NOMO-1 treated with DMSO at 0.1 percent for 48 hours (cell line): ENCODE measurements around the gene RAPGEF4.

Experiments
- DNase-seq: peaks from one replicate; lab custom pipeline; 2025; ENCODE audit not compliant: unreplicated experiment; lab: John Stamatoyannopoulos, UW

The RAPGEF4 gene

DNA sequence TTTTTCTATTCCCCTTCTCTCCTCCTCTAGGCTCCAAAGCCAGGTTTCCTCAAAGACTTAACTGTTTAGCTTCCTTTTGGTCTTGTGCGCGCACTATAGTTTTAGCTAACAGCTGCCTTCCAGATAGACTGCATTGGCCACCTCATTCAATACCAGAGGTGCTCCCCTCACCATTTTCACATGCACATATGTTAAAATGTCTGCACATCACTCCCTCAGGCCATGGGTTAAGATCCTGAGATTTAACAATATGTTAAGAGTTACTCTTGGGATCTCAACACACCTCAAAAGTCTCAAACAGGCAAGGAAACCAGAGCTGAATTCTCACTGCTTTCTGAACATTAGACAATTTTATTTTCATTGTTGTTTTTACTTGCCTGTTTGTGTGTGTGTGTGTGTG lies 259.2 kb downstream of the RAPGEF4 start:
- DNase-seq, result no peak

DNA sequence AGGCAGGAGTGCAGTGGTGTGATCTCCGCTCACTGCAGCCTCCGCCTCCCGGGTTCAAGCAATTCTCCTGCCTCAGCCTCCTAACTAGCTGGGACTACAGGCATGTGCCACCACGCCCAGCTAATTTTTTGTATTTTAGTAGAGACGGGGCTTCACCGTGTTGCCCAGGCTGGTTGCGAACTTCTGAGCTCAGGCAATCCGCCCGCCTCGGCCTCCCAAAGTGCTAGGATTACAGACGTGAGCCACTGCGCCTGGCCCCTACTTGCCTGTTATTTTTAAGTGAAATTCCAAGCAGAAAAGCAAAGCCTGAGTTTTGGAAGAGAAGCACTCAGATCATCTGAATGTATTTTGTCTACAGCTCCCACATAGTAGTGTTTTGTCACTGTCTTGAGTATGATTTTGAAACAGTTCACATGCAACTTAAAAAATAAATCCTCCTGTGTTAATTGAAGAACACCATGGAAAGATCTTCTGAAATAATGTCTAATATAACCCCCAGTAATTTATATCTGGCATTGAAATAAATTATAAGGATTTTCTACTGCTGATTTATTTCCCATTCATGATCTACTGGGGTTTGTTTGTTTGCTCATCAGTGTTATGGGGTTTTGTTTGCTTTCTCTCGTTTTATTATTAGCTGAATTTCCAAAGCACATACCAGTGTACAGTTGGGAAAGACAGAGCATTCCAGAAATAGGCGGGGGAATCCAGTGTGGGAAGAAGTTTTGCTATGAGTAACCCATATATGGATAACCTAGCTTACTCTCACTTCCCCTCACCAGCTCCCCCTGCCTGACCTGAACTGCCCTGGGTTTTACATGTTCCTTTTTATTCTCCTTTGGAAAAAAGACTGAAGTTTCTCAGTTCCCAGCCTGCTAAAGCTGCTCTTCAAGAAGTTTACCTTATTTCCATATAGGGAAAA lies 259.9 kb downstream of the RAPGEF4 start:
- peak; percentile 41 for DNase-seq

DNA sequence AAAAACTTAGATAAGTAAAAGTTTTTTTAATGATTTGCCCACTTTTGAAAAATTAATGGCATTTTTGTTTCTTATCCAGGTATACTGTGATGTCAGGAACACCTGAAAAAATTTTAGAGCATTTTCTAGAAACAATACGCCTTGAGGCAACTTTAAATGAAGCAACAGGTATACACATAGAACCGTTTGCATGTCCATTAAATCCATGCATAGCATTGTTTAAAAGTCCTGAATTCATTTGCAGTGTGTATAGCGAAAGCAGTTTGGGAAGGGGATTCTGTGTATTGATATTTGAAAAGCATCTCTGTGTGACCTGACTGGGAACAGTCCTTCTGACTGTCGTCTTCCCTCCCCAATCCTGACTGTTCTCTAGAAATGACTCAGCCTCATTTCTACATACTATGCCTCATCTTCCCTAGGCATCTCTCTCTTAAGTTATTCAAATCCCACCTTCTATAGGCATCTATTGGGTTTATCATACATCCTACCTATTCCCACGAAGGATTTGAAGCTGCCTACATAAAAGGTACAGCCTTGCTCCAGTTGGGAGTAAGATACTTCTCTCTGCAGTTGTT lies 260.8 kb downstream of the RAPGEF4 start:
- DNase-seq, result no peak

DNA sequence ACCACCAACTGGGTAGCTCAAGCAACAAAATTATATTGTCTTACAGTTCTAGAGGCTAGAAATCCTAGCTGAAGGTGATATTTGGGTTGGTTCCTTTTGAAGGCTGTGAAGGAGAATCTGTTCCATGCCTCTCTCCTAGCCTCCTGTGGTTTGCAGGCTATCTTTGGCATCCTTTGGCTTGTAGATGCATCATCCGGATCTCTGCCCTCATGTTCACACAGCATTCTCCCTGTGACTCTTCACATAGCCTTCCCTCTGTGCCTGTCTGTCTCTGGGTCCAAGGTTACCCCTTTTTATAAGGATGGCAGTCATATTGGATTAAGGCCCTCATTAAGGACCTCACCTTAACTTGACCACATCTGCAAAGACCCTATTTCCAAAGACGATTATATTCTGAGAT lies 261.4 kb downstream of the RAPGEF4 start:
- no peak for DNase-seq

DNA sequence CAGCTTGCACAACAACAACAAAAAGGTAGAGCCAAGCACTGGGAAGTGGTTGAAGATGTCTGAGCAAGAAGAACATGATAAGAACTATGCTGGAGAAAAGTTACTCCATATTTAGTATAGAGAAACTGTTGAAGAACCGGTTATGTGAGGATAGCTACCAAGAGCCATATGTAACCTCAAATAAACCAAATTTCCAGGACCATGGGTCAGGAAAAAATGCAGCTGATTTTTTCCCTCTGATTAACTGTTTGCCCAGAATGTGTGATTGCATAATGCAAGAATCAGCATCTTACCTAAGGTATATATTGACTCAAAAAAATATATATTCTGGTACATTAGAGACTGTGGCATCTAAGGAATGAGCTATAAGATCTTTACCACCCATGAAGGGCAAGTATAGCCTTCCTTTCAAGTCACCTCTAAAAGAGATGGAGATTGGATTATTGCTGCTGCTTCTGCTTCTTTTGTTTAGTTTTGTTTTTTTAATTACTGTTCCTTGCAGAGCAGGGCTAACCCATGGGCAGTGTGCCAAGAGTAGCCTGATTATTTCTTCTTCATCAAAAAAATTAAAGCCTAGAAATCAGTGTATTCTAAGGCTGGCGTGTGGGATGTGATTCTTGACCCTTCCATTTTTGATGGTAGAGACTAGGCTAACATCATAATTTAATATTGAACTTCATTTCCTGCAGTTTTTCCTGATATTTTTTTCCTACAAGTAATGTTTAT lies 263.1 kb downstream of the RAPGEF4 start:
- DNase-seq, result no peak

DNA sequence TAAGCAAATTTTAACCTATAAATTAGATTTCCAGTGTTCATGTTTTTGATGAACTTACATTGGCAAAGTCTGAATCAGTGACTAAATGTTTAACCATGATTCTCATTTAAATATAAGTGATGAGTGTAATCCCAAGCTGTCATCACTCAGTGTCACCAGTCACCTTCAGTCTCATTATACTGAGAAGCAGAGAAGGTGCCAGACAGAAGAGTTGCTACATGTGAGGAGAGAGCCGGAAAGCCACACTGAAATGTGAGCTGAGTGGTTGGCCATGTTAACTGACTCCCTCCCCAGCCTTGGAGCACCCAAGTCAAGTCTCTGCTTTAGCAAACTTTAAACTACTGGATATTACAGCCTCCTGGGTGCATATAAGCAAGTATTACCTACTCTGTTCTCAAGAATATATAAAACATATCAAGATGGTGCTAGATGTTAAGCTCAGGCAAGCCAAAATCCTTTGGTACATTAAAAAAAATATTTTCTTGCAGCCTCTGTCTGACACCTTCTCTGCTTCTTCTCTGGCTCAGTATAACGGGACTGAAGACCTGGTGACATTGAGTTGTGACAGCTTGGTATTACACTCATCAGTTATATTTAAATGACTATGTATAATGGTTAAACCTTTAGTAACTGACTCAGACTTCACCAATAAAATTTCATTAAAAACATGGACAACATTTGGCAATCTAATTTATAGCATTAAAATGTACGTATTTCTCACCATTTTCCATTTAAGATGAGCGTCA lies 264.2 kb downstream of the RAPGEF4 start:
- DNase-seq, result no peak

DNA sequence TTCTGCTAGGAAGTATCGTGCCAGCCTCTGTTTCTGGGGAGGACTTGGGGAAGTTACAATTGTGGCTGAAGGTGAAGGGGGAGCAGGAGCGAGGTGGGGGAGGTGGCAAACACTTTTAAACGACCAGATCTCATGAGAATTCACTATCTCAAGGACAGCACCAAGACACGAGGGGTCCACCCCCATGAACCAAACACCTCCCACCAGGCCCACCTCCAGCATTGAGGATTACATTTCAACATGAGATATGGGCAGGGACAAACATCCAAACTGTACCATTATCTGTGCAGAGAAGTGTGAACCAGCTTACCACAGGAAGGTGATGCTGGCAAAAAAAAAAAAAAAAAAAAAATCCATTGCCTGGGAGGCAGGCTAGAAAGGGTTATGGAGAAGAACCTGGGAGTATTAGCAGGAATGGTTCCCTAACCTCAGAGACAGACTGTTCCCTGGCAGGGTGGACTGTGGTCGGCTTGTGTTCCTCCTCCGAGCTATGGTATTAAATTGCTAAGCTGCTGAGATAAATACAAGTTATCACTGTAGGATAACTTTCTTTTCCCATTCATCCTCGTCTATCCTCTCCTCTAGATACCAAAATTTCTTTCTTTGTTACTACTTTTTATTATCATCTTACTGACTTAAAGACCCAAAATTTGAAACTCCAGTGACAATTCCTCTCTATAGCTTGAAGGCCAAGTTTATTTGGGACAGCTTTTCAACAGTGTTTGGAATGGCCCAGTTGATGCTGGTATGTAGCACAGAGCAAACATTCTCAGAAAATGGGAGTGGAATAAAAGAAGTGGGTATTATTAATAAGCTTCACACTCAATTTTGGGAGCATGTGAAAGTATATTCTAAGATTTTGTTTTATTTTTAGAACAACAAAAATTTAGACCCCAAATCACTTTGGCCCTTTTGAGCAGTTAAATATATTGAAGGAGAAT lies 266.3 kb downstream of the RAPGEF4 start:
- no peak for DNase-seq

DNA sequence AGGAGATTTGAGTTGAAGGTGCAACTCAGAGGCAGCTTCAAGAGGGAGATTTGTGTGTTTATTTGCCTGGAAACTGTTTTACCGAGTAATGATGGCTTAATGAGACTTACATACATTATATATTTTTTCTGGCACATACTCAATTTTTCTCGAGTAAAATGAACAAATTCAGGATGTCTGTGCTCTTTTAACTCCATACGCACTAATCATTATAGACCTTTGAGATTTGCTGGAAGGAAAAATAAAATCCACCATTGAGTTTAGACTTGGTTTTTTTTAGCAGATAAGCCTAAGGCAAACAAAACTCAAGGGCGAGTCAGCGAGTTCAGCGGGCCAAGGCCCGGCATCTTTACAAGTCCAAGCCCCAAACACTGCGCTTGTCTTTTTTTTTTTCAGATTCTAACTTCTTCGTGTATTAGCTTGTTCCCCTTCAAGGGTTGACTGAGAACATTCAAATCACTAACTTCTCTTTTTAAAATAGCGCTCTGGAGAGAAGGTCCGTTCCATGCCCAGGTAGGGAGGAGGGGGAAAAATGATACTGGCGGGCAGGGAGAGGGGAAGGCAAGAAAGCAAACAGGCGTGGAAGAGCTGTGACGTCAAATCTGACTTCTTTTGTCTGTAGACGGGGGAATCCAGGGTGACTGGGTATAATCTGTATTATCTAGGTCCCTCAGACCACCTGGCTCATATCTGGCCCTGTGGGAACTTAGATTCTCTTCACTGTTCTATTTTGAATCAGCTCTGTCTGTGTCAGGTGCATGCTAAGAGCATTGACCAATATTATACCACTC lies 267.3 kb downstream of the RAPGEF4 start:
- no peak for DNase-seq

DNA sequence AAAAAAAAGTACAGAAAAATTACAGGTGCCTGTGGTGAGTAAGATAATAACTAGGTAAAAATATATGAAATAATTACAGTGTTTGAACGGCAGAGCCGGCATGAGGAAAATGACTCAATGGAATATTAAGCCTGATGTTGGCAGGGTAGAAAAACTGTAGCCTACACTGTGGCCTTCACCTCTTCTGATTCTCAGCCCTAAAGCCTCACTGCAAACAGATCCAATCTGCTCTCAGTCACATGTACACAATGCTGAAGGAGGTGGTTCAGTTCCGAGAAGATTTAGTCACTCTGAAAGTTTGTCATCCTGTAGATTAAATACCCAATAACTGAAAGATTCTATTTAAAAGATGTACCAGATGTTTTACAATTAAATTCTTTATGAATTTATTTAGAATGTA lies 273.1 kb downstream of the RAPGEF4 start:
- no peak for DNase-seq

DNA sequence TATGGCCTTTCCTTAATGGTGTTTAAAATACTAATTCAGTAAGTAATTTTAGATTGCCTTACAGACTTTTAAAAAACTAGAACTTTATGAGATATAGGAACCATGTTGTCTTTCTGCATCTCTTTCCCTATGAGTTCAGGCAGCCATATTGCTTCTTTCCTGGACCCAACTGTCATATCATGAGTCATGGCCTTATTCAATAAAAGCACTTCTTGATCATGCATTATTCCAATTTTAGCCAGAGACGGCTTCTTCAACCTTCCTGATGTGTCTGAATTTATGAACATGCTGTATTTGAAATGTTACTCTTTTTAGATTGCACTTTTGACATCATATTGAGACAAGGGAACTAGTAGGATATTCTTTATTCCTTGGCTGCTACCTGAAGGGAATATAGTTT lies 274.6 kb downstream of the RAPGEF4 start:
- DNase-seq, result no peak

DNA sequence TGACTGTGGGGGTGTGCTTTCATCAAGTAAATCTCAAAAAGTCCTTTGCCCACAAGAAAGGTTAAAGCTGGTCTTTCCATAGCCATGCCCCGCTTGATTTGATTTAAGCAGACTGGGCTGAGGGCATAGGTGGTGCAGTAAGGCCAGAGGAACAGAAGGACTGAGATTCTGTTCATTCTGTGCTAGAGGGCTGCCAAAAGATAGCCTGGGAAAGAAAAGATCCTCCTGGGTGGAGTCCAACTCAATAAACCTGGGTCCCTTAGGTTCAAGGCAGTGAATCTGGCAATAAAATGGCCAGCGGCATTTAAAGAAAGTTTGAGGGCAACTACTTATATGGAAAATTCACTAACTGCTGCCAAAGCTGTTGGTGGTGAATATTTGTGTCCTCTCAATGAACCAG lies 280.8 kb downstream of the RAPGEF4 start:
- no peak for DNase-seq

DNA sequence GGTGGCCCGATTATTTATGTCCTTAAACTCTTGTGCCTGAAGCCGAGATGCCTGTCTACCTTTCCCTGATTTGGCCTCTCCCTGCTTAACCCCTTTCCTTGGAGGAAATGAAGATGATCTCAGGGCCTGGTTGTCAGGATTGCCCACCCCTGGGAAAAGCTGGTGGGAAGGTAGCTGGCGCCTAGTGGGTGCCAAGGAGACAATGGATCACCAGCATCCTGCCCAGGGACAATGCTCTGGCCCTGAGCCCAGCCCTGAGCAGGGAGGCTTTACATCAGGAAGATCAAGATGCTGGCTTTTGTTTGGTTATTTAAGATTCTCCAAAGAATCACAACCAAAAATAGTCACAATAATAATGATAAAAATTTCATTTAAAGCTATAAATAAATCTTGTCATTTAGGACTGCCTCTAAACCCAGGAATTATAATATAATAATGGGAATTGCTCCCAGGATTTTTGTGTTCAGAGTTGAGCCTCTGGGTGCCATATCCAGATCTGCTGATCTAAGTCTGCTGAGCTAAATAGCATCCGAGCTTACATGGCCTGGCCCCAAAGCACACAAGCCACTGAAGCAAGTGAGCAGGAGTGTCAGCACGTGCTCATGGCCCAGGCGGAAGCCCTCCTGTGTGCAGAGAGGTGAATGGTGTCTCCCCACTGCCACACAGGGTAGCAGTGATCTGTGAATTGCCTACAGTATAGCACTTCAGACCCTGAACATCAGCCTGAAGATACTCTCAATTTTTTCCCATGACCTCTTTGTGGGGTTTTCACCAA lies 282.2 kb downstream of the RAPGEF4 start:
- no peak for DNase-seq

DNA sequence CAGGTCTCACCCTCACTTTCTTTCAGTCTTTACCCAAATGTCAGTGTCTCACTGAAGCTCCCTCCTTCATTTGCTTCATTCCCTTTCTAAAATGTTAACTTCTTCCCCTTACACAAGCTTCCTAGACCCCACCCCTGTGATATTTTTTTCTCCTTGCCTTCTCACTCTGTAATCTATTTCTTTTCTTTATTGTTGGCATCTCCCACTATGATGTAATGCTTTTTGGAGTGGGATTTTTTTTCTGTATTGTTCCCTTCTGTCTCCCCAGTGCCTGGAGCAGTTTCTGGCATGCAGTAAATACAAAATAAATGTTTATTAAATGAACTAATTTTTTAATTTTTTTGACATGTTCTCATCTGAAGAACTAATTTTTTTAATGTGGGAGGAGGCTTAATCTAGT lies 284.1 kb downstream of the RAPGEF4 start:
- no peak for DNase-seq

DNA sequence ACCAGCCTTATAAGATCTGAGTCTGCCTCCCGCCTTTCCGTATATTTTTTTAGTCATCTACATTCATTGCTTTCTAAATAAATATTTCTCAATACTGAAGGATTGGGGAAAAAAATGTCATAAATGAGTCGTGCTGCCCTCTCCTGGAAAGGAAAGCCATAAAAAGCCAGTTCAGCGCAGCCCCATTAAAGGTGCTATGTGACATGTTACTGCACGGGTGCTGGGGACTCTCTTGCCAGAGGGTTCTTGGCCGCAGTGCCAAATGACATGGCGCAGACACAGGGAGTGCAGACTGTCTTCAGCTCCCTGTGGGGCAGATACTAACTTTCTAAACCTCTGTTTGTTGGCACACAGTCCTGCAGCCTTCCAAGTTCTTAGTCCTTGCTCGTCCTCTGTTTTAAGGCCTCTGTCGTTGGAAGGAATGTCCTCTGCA lies 286.3 kb downstream of the RAPGEF4 start:
- DNase-seq, result no peak

DNA sequence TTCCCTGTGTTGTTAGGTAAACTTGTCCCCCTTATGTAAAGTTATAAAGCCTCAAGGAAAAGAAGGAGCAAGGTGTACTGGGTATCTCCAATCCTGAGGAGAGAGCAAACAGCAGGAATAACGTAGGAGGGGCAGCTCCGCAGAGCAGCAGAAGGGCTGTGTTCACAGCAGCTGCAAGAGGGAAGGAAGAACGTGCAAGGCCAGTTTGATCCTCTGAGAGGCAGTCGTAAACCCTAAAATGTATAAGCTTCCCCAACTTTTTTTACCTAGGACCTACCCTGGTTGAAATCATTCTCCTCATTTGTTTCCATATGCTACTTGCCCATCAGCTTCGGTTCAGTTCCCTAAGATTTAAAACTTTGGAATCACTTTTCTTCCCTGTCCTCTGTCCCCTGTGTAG lies 288.1 kb downstream of the RAPGEF4 start:
- no peak for DNase-seq

DNA sequence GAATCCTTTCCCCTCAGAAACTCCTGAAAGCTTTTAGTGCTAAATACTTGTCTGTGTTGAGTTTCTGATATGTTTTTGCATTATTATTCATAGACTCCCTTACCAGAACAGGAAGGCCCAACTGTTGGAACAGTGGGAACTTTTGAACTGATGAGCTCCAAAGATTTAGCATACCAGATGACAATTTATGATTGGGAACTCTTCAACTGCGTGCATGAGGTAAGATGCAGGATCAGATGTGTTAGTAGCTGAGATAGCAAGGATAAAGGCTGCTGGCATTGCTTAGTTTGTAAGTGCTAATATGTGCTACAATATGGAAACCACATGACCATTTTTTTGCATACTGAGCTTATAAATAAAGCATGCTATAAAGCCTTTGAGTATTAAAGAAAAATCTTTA lies 290.8 kb downstream of the RAPGEF4 start:
- DNase-seq, result no peak

DNA sequence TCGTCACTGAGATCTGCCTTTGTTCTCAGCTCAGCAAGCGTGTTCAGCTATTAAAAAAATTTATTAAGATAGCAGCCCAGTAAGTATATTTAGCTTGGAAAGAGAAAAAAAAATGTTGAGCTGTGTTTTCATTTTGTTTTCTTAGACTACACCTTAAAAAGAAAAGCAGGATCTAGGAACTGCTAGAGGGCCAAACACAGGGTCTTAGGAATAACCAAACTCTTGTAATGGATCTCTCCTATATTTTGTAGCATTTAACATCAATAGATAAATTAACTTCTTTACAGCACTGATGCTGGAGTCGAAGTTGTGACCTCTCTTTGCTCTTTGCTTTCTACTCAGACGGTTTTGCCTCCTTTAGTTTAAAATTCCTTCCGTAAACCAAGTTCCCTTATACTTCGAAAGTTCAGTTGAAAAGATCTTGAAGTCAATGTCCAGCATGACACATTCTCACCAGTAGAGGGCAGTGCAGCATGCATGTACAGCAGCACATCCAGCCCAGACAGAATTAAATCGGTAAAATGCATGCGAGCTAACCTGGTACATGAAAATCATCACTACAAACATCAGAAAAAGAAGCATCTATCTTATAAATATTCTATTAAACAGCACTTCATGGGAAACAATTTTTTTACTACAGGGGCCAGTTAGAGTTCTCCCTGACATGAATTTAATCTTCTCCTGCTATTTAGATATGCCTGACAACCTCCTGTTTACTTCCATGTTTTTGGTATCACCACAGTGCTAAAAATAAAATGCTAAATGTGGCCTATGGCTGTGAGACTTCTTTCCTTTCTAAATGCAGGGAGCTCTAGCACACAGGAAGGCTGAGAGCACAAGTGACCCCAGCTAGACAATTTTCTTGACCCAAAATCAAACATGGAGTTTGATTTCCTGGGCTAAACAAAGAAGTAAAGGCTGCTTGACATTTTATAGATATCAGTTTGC lies 291.8 kb downstream of the RAPGEF4 start:
- peak; percentile 86 for DNase-seq
